ENCODE results near the gene KTN1. TPM values are rescaled to one million over a fixed set of nuclear protein-coding genes. Genes with fewer than 3 reads are reported as not detected.

KTN1 gene
- total RNA-seq, 2 donors from 2014 or later: 177 to 272 TPM

DNA sequence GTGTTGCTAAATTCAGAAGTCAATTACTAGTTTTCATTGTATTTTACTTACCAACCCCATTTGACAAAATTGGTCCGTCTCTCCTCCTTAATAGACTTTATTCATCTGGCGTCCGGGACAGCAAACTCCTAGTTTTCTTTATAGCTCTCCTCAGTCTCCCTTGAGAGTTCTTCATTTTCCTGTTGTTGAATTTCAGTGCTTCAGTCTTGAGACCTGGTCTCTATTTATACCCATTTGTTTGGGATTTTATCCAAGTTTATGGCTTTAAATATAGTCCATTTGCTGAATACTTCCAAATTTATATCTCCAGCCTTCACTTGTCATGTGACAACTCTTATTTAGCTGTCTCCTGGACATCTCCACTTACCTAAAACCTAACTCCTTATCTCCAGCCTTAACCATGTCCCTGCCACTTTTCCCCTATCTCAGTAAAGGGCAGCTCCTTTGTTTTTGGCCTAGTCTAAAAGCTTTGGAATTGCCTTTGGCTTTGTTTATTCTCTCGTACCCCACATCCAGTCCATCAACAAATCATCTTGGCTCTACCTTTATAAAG lies 23.5 kb downstream of the KTN1 start:
- intact Hi-C loops (cut with DNase I): no loop called here
- DNase-seq (ENCODE audit: low spot score): no peak

DNA sequence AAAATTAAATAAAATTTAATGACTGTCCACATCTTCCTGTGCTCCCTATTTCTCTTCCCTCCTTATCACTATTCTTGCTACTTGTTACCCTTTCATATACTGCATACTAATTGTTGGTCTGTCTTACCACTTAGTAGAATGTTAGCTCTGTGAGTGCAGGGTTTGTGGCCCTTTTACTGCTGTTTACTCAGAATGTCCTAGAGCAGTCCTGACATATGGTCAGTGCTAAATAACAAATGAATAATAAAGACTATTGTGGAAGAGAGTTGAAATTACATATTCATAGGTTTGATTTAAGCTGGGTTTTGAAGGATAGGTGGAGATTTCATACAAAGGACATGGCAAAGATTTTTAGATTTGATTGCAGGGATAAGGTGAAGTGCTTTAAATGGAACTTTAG lies 24.5 kb downstream of the KTN1 start:
- no peak for DNase-seq (ENCODE audit: low spot score)
- intact Hi-C loops (cut with DNase I): no loop called here

DNA sequence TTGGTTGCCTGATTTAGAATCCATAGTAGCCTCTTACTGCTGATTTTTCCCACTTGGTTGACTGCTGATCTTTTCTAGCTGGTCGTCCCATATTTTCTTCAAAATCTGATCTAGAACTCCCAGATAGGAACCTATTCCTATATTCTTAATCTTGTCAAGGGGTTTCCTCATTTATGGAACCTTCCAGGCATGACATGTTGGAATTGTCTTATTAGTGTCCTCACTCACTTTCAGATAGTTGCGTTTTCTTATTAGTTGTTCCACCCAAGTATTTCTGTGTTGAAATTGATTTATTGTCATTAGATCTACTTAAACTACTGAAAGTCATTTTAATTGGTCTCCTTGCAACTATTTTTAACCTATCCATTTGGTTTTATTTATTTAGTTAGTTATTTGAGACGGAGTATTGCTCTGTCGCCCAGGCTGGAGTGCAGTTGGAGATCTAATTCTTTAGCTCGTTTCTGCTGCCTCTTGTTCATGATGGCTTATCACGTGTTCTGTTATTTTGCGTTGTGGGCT lies 25.0 kb downstream of the KTN1 start:
- intact Hi-C loops (cut with DNase I): no loop called here

DNA sequence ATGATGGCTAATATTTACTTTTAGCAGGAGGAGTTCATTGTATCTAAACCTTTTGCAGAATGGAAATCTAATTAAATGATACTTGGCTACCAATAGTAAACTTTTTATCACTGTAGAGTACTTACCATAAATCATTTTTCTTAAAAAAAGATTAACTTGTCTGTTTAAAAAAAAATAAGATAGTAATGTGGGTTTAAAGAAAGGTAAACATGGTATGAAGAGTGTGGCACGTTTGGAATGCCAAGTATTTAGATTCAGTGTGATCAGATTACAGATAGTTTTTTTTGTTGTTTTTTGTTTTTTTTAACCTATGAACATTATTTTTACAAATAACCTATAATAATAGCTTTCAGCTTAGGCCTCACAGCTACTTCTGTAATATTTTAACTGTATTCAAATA lies 25.8 kb downstream of the KTN1 start:
- no peak for DNase-seq (ENCODE audit: low spot score)
- intact Hi-C loops (cut with DNase I): no loop called here

More for the DNA sequence above, 25.0 kb downstream of the KTN1 start:
- DNase-seq (ENCODE audit: low spot score): no peak

DNA sequence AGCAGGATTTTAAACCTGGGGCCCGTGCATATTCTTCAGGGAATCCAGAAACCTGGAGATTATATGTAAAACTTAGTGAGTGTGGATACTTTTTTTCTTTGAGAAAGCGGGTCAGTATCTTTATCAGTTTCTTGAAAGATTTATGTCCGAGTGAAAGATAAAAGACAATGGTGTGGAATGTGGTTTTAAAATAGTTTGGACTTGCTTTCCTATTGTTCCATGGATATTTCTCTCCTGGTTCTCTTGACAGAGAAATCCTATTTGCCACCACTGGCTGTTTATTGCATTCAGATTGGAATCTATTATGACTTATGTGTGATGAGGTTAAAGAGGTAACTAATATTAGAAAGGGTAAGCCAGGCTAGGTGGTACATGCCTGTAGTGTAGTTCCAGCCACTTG lies 27.4 kb downstream of the KTN1 start:
- intact Hi-C loops (cut with DNase I): no loop called here
- no peak for DNase-seq (ENCODE audit: low spot score)

DNA sequence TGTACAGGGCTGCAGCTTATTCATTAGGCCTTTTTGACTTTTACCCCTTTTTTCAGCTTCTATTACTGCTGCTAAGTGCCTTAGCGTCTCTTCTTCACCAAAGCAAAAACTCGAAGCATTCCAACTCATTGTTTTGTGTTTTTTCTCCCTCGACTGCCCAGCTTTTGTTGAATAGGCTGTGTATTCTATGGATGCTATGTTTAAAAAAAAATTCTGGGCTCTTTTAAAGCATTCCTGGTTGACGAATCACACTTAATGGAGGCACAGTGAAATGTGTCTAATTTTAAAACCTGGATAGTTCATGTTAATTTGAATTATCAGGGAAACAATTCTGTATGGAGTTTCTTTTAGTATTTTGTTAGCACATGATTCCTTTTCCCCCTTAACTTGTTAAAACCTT lies 29.7 kb downstream of the KTN1 start:
- DNase-seq (ENCODE audit: low spot score): no peak
- intact Hi-C loops (cut with DNase I): no loop called here

DNA sequence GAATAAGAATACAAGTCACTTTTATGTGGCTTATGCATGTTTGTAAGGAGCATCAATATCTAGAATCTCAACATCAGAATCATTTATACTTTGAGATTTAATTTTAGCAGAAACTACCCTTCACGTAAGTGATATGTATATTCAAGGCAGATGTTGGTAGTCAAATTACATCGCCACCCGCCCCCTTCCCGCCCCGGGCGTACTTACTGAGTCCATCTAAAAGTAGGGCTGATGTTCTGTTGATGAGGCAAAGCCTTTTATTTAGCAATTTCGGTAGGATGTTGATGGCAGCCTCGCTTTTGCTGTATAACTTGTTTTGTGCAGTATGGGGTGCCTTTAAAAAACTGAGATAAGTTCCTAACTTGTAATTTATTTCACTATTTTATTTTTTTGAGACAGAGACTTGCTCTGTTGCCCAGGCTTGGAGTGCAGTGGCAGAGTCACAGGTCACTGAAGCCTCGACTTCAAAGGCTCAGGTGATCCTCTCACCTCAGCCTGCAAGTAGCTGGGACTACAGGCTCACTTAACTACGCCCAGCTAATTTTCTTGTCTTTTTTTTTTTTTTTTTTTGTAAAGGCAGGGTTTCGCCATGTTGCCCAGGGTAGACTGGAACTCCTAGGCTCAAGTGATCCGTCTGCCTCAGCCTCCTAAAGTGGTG lies 30.8 kb downstream of the KTN1 start:
- intact Hi-C loops (cut with DNase I): no loop called here
- DNase-seq (ENCODE audit: low spot score): no peak

DNA sequence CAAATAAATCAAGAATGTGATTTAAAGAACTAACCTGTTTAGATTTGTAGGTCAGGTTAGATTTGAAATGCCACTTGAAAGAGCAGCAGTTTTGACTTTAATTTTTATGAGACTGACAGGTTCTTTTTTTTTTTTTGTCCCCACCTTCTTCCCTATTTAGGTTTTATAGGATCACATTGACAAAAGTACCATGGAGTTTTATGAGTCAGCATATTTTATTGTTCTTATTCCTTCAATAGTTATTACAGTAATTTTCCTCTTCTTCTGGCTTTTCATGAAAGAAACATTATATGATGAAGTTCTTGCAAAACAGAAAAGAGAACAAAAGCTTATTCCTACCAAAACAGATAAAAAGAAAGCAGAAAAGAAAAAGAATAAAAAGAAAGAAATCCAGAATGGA lies 31.9 kb downstream of the KTN1 start:
- no peak for DNase-seq (ENCODE audit: low spot score)
- intact Hi-C loops (cut with DNase I): no loop called here

DNA sequence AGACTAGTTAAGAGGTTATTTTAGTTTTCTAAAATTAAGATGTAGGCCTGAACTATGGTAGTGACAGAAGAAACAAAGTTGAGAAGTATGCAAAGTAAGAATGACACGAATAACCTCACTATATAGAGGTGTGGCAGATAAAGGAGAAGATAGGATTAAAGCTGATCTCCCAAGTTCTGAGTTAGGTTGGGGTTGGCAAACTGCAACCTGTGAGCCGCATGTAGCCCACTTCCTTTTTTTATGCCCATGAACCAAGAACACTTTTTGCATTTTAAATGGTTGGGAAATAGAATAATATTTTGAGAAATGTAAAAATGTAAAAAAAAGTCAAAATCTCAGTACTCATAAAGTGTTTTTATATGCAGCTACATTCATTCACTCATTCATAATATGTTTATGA lies 34.3 kb downstream of the KTN1 start:
- intact Hi-C loops (cut with DNase I): no loop called here
- no peak for DNase-seq (ENCODE audit: low spot score)

DNA sequence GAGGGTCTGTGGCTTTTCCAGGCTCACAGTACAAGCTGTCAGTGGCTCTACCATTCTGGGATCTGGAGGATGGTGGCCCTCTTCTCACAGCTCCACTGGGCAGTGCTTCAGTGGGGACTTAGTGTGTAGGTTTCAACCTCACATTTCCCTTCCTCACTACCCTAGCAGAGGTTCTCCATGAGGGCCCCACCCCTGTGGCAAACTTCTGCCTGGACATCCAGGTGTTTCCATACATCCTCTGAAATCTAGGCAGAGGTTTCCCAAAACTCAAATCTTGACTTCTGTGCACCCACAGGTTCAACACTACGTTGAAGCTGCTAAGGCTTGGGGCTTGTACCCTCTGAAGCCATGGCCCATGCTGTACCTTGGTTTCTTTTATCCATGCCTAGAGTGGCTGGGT lies 40.3 kb downstream of the KTN1 start:
- DNase-seq (ENCODE audit: low spot score): no peak
- intact Hi-C loops (cut with DNase I): no loop called here

DNA sequence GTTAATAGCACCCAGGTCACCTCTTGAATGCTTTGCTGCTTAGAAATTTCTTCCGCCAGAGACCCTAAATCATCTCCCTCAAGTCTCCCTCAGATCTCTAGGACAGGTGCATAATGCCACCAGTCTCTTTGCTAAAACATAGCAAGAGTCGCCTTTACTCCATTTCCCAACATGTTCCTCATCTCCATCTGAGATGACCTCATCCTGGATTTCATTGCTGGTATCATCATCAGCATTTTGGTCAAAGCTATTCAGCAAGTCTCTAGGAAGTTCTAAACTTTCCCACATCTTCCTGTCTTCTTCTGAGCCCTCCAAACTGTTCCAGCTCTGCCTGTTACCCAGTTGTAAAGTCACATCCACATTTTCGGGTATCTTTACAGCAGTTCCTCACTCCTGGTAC lies 41.0 kb downstream of the KTN1 start:
- intact Hi-C loops (cut with DNase I): no loop called here
- no peak for DNase-seq (ENCODE audit: low spot score)

DNA sequence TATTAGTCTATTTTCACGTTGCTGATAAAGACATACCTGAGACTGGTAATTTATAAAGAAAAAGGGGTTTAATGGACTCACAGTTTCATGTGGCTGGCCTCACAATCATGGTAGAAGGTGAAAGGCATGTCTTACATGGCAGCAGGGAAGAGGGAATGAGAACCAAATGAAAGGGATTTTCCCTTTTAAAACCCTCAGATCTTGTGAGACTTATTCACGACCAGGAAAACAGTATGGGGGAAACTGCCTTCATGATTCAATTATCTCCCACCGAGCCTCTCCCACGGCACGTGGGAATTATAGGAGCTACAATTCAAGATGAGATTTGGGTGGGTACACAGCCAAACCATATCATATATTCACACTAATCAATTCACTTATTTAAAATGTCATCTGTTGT lies 41.4 kb downstream of the KTN1 start:
- DNase-seq (ENCODE audit: low spot score): no peak
- intact Hi-C loops (cut with DNase I): no loop called here

DNA sequence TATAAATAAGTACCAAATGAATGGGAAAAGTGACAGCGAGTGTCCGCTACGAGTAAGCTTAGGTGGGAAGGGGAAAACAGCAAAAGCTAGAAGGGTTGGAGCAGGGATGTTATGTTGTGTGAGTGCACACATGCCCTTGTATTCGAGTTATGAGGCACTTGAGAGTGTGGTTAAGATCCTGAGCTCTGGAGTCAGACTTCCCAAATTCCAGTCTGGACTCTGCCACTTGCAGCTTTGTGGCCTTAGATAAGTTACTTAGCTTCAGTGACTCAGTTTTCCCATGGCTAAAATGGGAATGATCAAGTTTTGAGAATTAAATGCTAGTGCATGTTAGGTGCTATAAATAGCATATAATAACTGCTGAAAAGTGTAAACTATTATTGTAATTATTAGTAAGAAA lies 44.9 kb downstream of the KTN1 start:
- intact Hi-C loops (cut with DNase I): no loop called here
- no peak for DNase-seq (ENCODE audit: low spot score)

DNA sequence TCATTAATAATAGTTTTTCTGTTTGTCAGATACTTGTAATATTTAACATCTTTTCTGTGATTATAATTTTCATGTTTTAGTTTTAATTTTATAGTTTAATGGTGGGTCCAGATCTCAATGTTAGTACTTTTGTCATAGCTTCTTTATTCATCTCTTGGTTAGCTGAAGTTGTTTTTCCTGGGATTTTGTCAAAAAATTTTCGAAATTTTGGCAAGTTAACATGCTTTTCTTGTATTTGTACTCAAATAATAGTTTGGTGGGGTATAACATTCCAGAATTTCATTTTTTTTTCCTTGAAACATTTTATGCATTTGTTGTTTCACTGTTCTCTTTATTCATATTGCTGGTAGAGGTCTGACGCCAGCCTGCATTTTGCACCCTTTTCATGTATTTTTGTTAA lies 45.5 kb downstream of the KTN1 start:
- intact Hi-C loops (cut with DNase I): no loop called here
- no peak for DNase-seq (ENCODE audit: low spot score)

DNA sequence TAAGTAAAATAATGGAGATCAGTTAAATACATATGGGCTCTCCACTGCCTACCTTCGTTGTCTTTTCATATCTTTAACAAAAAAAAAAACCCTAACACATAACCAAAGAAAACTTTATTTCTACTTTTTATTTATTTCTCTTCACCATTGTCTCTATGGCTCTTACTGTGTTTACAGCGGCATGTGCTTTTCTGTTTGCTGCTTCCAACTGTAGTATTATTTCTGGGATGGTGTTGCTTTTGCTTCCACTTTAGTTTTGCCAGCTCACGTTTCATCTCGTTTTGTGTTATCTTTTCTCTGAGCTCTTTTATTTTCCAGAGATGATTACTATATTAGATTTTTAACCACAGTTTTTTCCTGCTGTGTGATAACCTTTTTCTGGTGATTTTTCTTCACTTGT lies 46.1 kb downstream of the KTN1 start:
- intact Hi-C loops (cut with DNase I): no loop called here
- DNase-seq (ENCODE audit: low spot score): no peak

DNA sequence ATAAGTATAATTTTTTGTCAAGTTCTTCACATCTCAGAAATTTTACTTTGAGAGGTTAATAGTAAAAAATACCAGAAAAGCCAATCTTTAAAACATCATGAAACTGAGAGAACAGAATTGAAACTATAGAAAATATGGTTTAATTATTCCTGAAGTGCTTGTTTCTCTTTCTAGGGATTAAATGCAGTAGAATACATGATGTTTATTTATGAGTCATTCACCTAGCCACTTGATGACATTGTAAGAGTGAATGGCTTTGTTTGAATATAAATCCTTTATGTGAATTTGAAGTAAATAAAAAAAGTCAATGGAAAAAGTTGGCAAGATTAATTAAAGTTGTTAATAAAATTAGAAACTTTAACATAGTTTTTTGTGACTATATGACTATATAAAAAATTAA lies 48.4 kb downstream of the KTN1 start:
- intact Hi-C loops (cut with DNase I): no loop called here
- no peak for DNase-seq (ENCODE audit: low spot score)

DNA sequence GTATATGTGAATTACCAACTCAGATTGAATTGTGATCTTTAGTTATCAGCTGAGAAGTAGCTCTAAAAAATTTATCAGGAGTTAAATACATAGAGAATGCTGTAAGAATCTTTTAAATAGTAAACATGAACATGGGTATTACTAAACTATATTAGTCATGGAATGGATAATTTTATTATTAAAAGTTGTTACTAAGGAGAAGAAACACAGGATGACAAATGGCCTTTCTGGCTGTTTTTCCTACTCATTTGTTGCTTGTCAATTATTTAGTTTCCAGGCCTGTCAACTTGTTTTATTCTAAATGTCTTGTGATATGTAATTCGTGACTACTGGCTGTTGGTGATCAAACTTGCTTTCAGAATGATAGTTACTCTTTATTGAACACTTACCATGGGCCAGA lies 58.7 kb downstream of the KTN1 start:
- no peak for DNase-seq (ENCODE audit: low spot score)

DNA sequence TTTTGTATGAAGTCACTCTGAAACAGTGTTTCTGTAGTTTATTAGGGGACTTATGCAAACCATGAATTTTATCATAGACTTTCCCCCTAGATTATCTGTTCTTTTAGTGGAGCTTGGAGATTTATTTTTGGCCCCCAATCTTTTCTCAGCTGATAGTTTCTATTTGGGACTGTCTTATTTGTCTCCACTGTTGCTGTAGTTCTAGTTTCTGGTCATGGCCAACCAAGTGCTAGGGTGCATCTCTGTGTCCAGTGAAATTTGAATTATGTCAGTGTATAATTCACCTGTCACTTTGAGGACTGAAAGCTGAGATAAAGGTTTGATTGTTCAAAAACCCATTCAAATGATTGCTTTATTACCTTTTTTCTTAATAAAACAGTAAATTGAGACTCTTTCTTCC lies 61.3 kb downstream of the KTN1 start:
- DNase-seq (ENCODE audit: low spot score): no peak
- intact Hi-C loops (cut with DNase I): no loop called here

More for the DNA sequence above, 58.7 kb downstream of the KTN1 start:
- intact Hi-C loops (cut with DNase I): no loop called here

DNA sequence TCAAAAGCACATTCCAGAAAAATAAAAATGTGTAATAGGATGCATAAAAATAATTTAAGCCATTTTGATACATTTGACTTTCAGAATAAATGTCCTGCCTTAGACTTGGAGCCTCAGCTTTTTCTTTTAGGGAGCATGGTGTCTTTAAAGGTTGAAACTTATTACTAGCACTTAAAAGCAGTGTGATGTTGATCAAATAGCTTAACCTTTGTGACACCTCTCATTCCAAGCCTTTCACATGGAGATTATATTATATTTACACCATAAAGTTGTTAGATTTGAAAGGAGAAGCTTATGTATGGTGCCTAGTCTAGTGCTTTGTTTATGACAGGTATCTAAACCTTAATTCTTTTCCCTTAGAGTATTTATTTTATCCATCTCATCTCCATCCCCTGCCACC lies 61.9 kb downstream of the KTN1 start:
- no peak for DNase-seq (ENCODE audit: low spot score)
- intact Hi-C loops (cut with DNase I): no loop called here

DNA sequence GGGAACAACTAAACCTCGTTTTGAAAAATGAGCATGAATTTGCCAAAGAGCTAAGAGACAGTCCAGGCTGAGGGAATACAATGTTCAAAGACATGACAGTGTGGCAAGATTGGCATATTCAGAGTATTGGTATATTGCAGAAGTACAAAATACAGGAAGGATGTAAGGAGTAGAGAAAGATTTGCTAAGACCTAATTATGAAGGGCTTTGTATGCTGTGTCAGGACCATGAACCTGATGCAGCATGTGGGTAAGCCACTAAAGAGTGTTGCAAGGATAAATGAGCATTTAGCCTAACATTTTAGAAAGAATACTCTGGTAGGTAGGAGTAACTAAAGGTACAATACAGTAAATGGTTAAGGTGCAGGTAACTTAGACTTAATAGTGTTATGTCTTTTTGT lies 65.1 kb downstream of the KTN1 start:
- no peak for DNase-seq (ENCODE audit: low spot score)
- intact Hi-C loops (cut with DNase I): no loop called here
